Measurements from ENCODE around the gene CHST3. TPM values are rescaled to one million over a fixed set of nuclear protein-coding genes. Genes with fewer than 3 reads are reported as not detected.

Gene CHST3
- total RNA-seq, 2 experiments from 2014 or later, result 0.05 TPM; not detected in 1

DNA sequence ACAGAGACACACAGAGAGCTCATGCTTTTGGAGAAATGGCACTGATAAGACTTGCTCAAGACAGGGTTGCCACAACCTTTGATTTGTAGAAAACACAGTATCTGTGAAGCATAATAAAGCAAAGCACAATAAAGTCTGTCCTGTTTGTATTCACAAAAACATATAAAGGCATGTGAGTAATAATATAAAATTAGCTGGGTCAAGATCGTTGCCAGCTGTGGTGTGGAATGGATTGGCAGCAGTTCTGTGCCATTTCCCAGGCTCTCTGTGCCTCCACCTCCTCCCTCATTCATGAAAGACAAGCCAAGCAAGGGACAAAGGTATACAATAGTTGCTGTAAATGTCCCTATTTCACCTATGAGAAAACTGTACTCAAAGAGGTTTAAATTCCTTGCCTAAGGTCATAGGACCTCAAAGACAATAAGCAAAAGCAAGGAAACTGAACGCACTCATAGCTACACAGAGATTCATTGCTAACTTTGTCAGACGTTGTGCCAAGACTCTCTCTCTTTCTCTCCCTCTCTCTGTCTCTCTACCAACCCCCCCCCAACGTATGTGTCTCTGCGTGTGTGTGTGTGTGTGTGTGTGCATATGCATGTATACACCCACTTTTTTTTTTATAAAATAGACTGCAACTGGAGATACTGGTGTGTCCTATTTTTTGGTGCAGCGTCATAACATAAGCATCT, 31.8 kb downstream of the CHST3 start:
- H3K27me3 Mint-ChIP-seq, result peaks cover 14% of the 10 kb centered on the region
- CTCF ChIA-PET, result interaction anchor here (1.7 kb wide), 1 partner anchor 52 kb away, joined by 6 read pairs; no protein-coding TSS in a partner anchor
- no peak overlapping the region for H3K27ac Mint-ChIP-seq
- no peaks in the 10 kb centered on the region for H3K36me3 Mint-ChIP-seq
- ATAC-seq (no peak), DNase-seq (no peak)
- no peak overlapping the region for H3K4me3 Mint-ChIP-seq
- no peaks in the 10 kb centered on the region for H3K9me3 Mint-ChIP-seq (ENCODE audit: low read depth)
- H3K4me1 Mint-ChIP-seq, result no peaks in the 10 kb centered on the region

DNA sequence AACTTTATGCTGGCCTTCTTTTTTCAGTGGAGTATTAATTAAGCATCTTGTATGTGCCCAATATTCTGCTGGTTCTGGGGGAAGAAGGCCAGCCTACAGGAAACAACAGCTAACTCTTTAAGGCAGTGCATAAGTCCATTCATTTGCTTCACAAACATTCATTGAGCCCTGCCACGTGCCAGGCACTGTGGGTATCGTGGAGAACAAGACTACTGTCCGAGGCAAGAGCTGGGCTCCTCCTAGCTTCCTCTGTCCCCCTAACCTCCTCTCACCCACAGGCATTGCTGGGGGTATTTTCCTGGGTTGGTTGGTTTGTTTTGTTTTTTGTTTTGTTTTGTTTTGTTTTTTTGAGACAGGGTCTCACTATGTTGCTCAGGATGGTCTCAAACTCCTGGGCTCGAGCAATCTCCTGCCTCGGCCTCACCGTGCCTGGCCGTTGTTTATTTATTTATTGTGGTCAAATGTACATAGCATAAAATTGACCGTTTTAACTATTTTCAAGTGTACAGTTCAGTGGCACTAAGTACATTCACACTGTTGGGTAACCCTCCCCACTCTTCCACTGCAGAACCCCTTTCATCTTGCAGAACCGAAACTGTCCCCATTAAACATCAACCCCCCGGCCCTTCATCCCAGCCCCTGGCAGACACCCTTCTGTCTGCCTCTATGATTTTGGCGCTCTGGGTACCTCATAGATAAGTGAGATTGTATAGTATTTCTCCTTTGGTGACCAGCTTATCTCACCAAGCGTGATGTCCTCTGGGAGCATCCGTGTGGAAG, 32.6 kb downstream of the CHST3 start:
- no peak for ATAC-seq
- H3K4me3 Mint-ChIP-seq, result no peak overlapping the region
- no peak overlapping the region for H3K27ac Mint-ChIP-seq
- no peaks in the 10 kb centered on the region for H3K9me3 Mint-ChIP-seq (ENCODE audit: low read depth)
- no peaks in the 10 kb centered on the region for H3K36me3 Mint-ChIP-seq
- peaks cover 14% of the 10 kb centered on the region for H3K27me3 Mint-ChIP-seq
- H3K4me1 Mint-ChIP-seq, result no peaks in the 10 kb centered on the region
- DNase-seq, result no peak
- CTCF ChIA-PET, result interaction anchor here (0.7 kb wide), 1 partner anchor 52 kb away, joined by 3 read pairs; no protein-coding TSS in a partner anchor

DNA sequence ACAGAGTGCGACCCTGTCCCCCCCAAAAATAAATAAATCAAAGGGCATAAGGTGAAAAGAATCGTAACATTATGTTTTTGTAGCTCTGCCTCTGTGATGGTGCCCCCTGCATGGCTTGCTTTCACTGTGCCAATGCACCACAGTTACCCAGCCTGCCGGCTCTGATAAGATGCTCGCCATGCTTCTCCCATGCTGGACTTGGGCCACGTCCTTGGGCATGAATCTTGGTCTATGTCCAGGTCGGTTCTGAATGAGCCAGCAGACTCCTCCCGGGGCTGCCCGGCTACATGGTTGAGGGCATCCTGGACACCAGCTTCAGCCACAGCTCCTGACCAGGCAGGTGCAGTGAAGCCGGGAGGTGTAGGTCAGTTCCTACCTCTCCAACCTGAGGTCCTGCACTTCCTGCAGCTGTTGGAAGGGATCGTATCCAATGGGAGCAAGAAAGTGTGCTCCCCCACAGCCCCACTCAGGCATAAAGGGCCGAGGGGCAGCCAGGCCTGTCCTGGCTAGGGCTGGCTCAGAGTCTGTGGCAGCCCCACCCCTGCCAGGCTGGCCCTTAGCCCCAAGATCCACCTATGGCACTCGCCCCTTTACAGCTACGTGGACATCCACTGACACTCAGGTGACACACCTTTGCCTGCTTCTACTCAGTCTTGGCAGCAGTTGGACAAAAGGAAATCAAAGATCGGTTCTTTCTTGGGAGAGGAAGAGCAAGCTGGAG, 34.1 kb downstream of the CHST3 start:
- ATAC-seq (no peak), DNase-seq (no peak)
- peaks cover 11% of the 10 kb centered on the region for H3K27me3 Mint-ChIP-seq
- no peaks in the 10 kb centered on the region for H3K9me3 Mint-ChIP-seq (ENCODE audit: low read depth)
- H3K4me3 Mint-ChIP-seq, result no peak overlapping the region
- no peaks in the 10 kb centered on the region for H3K4me1 Mint-ChIP-seq
- CTCF ChIA-PET, result interaction anchor here (1.4 kb wide), 1 partner anchor 51 kb away, joined by 5 read pairs; no protein-coding TSS in a partner anchor
- no peaks in the 10 kb centered on the region for H3K36me3 Mint-ChIP-seq
- H3K27ac Mint-ChIP-seq, result no peak overlapping the region

DNA sequence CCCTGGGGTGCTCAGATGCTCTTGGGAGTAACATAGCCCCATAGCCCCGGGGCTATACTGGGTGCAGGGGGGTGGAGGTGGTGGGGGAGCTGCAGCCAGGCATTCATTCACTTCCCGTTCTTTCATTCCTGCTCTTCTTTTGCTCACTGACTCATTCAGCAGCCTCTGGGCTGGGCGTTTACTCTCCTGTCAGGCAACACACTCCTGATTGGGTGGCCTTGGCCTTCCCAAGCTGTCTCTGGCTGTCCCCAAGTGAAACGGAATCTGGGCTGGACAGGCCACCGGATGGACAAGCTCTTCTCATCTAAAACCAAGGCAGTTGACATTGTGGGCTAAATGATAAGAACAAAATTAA, 34.6 kb downstream of the CHST3 start:
- no peaks in the 10 kb centered on the region for H3K4me1 Mint-ChIP-seq
- no peak for ATAC-seq
- H3K36me3 Mint-ChIP-seq, result no peaks in the 10 kb centered on the region
- H3K27me3 Mint-ChIP-seq, result peaks cover 10% of the 10 kb centered on the region
- CTCF ChIA-PET, result interaction anchor here (1.4 kb wide), 1 partner anchor 50 kb away, joined by 5 read pairs; no protein-coding TSS in a partner anchor
- H3K4me3 Mint-ChIP-seq, result no peak overlapping the region
- DNase-seq, result no peak
- no peak overlapping the region for H3K27ac Mint-ChIP-seq
- no peaks in the 10 kb centered on the region for H3K9me3 Mint-ChIP-seq (ENCODE audit: low read depth)

DNA sequence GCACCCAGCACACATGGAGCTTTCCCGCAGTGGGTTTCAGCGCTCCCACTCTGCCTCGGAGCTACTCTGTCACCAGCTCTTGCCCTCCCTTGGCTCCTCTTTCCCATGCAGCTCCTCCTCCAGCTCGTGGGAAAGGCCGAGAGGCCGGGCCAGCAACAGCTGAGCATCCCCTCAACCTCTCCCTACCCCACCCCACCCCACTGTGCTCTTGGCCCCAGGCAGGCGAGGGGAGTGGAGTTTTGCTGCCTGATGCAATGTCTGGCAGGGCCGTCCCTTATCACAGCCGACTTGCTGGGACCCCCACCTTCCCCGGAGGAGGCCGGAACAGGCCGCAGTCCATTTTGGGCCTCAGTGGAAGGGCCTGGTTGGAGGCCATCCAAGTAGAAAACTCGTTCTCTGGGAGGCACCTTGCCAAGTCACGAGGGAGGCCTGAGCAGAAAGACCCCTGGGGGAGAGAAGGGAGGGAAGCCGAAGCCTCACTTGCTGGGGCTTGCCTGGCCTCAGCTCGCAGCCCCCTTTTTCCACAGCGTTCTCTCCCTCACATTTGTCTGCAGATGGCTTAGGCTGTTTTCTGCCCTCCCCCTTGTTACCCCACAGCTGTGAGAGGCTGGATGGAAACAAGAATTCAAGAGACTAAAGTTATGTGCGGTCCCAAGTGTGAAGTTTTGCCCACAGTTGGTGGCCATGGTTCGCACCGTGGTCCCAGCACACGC, 35.3 kb downstream of the CHST3 start:
- CTCF ChIA-PET, result interaction anchor here (1.0 to 1.4 kb wide), 2 partner anchors 49 kb away, joined by 4 to 5 read pairs; no protein-coding TSS in a partner anchor
- Mint-ChIP-seq H3K9me3 (ENCODE audit: low read depth) (no peaks in the 10 kb centered on the region), H3K36me3 (no peaks in the 10 kb centered on the region), H3K4me3 (no peak overlapping the region), H3K4me1 (no peaks in the 10 kb centered on the region), H3K27ac (no peak overlapping the region), H3K27me3 (peaks cover 10% of the 10 kb centered on the region)
- ATAC-seq (no peak), DNase-seq (no peak)

DNA sequence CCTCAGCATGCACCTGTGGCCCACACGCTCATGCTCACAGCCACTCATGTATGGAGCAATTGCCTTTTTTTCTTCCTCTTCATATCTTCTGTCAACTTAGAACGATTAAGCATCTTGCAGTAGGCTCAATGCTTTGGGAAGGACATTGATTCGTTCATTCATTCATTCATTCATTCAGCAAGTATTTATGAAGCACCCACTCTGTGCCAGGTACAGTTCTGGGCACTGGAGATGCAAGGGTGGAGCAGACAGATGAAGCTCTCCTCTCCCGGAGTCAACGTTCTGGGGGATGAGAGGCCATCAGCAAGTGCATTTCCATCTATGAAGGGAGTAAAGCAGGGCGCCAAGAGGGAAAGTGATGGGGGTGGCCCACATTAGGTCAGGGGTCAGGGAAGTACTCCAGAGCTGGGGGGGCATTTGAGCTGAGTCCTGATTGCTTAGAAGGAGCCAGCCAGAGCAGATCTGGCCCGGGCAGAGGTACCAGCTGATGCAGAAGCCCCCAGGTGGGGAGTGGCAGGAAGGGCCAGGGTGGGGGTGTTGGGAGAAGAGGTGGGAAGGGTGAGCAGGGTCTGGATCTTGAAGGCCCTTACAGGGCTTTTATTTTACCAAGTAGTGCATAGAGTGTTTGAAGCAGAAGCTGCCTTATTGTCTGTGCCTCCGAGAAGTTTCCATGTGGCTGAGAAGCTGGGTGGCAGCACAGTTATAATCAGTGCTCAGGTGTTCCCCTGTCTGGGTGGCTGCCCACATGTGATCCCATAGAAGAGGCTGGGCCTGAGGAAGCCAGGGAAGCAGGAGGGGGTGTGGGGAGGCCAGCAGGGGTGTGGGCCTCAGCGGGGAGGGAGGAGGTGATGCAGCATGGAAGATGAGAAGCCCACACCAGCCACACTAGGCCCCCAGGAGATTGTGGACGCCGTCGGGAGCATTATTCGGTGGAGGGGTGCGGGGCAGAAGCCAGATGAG, 36.2 kb downstream of the CHST3 start:
- H3K9me3 Mint-ChIP-seq (ENCODE audit: low read depth), result no peaks in the 10 kb centered on the region
- H3K27me3 Mint-ChIP-seq, result peaks cover 10% of the 10 kb centered on the region
- no peaks in the 10 kb centered on the region for H3K36me3 Mint-ChIP-seq
- CTCF ChIA-PET, result interaction anchor here (1.0 kb wide), 1 partner anchor 49 kb away, joined by 4 read pairs; no protein-coding TSS in a partner anchor
- H3K4me1 Mint-ChIP-seq, result no peaks in the 10 kb centered on the region
- no peak overlapping the region for H3K4me3 Mint-ChIP-seq
- ATAC-seq, result no peak
- DNase-seq, result no peak
- H3K27ac Mint-ChIP-seq, result no peak overlapping the region

DNA sequence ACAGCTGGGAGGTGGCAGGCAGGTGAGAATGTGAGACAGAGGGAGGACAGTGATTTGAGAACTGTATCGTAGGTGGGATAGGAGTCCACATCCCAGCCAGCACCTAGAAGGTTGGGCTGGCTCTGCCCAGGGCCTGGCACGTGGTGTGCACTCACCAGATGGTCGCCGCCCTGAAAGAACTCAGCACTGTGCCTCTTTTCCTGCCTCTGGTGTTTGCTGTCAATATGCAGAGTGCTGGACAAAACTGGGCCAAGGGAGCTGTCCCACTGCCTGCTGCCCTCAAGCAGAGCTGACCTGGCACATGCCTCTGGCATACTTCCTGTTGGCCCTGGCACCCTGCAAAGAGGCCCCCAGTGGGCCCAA, 36.8 kb downstream of the CHST3 start:
- no peak for ATAC-seq
- no peak overlapping the region for H3K27ac Mint-ChIP-seq

DNA sequence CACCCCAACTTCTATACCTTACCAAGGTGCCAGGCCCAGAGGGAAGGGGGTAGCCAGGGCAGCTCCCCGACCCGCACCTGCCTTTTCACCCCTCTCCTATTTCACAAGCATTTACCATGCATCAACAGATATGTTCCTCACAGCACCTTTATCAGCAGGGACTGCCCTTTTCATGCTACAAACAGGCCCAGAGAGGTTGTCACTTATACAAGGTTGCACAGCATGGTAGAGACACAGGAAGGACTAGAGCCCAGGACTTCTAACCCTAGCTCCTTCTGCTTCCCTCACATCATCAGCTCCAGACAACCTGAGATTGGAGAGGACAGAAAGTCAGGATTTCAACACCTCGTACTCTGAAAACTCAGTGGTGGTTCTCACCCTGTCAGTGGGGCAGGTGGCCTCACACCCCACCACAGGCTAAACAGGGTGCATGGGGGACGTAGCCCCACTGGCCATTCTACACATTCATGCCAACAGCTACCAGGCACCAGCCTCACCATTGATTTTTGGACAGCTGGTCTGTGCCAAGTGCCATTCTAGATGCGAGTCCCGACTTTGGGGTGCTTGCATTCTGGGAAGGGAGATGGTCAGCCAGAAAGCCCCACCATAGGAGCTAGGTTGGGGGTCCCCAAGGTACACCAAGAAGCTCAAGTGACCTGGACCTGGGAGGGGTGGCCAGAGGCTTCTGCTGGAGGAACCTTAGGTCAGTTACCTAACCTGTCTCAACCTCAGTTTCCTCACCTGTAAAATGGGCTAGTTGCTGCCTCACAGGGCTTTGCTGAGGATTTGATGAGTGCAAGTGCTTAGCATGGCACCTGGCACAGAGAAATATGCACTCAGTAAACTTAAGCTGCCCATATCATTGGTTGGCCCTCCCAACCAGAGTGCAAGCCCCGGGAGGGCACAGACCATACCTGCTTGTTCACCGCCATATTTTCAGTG, 38.4 kb downstream of the CHST3 start:
- Mint-ChIP-seq H3K4me1 (no peaks in the 10 kb centered on the region), H3K27me3 (peaks cover 5% of the 10 kb centered on the region), H3K36me3 (no peaks in the 10 kb centered on the region), H3K4me3 (no peak overlapping the region), H3K27ac (no peak overlapping the region), H3K9me3 (ENCODE audit: low read depth) (no peaks in the 10 kb centered on the region)
- ATAC-seq (no peak), DNase-seq (no peak)
- CTCF ChIA-PET, result interaction anchor here (0.6 kb wide), 1 partner anchor 111 kb away, joined by 3 read pairs; no protein-coding TSS in a partner anchor

More for the DNA sequence above, 36.8 kb downstream of the CHST3 start:
- Mint-ChIP-seq H3K36me3 (no peaks in the 10 kb centered on the region), H3K4me3 (no peak overlapping the region), H3K4me1 (no peaks in the 10 kb centered on the region), H3K27me3 (peaks cover 10% of the 10 kb centered on the region), H3K9me3 (ENCODE audit: low read depth) (no peaks in the 10 kb centered on the region)
- no peak for DNase-seq
- CTCF ChIA-PET, result no interaction called here

DNA sequence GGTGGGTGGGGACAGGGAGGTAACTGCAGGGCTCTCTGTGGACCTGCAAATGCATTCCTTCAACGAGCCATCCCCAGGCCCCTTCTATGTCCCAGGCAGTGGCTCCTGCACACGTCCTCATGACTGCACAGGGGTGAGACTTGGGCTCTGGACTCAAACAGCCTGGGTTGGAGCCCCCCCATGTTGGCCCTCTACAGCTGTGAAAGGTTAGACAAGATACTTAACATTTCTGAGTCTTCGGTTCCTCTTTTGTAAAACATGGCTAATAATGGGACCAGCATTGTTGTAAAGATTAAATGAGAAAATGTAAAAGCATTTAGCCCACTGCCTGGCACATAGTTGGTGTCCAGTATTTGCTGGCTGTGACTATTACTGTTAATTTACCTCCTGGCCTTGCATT, 41.8 kb downstream of the CHST3 start:
- no peaks in the 10 kb centered on the region for H3K27me3 Mint-ChIP-seq
- no peak for ATAC-seq
- no peaks in the 10 kb centered on the region for H3K36me3 Mint-ChIP-seq
- no peaks in the 10 kb centered on the region for H3K9me3 Mint-ChIP-seq (ENCODE audit: low read depth)
- H3K4me1 Mint-ChIP-seq, result no peaks in the 10 kb centered on the region
- H3K27ac Mint-ChIP-seq, result no peak overlapping the region
- no peak overlapping the region for H3K4me3 Mint-ChIP-seq
- CTCF ChIA-PET, result no interaction called here
- no peak for DNase-seq

DNA sequence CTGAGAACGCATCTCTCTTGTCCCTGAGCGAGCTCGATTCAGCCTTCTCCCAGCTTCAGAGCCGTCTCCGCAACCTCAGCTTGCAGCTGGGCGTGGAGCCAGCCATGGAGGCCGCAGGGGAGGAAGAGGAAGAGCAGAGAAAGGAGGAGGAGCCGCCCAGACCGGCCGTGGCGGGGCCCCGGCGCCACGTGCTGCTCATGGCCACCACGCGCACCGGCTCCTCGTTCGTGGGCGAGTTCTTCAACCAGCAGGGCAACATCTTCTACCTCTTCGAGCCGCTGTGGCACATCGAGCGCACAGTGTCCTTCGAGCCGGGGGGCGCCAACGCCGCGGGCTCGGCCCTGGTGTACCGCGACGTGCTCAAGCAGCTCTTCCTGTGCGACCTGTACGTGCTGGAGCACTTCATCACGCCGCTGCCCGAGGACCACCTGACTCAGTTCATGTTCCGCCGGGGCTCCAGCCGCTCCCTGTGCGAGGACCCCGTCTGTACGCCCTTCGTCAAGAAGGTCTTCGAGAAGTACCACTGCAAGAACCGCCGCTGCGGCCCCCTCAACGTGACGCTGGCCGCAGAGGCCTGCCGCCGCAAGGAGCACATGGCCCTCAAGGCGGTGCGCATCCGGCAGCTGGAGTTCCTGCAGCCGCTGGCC, 43.2 kb downstream of the CHST3 start:
- H3K4me1 Mint-ChIP-seq, result no peaks in the 10 kb centered on the region
- CTCF ChIA-PET, result no interaction called here
- H3K27ac Mint-ChIP-seq, result no peak overlapping the region
- DNase-seq (no peak), ATAC-seq (no peak)
- H3K27me3 Mint-ChIP-seq, result no peaks in the 10 kb centered on the region
- H3K4me3 Mint-ChIP-seq, result no peak overlapping the region
- no peaks in the 10 kb centered on the region for H3K9me3 Mint-ChIP-seq (ENCODE audit: low read depth)
- H3K36me3 Mint-ChIP-seq, result no peaks in the 10 kb centered on the region
